Measurements from ENCODE around the gene AUTS2.
A peak's percentile ranks its signal among the peaks of the same experiment; 100 is the strongest.

Gene AUTS2

DNA sequence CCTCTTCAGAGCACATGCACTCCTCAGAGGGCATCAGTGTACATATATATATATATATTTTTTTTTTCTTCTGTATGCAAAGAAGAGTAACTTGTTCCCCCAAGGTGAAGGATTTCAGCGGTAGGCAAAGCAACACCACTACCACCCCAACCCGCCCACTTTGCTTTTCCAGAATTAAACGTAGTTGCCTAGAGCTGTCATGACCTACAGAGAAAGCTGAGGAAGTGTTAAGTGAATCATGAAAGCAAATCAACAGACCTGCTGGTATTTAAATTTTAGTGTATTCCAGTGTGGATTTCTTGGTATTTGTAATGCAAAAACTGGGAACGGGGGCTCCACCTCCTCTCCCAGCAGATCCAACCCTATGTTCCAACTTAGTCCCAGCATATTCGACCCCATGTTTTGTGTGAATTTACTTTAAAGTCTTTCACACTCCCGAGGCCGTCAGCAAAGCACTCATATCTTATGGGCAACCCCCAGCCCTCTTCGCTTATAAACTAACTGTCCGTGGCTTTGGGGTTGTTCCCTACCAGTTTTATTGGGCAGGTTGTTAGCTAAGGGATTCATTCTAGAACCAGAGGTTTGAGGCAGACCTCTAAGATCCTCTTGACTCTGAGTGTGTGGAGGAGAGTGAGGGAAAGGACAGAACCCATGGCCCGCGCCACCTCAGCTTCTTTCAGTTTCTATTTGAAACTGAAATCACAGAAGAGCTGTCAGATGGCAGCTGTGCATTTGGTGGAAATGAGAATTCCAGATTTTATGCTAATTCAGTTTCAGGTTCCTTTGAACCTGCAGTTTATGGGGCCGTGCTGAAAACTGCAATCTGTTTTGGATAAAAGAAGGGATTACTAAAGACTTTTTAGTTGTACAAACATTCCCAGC is 1083.4 kb downstream of the AUTS2 start:
- no peak for DNase-seq (ENCODE audit: low read depth in 2 of 2)

DNA sequence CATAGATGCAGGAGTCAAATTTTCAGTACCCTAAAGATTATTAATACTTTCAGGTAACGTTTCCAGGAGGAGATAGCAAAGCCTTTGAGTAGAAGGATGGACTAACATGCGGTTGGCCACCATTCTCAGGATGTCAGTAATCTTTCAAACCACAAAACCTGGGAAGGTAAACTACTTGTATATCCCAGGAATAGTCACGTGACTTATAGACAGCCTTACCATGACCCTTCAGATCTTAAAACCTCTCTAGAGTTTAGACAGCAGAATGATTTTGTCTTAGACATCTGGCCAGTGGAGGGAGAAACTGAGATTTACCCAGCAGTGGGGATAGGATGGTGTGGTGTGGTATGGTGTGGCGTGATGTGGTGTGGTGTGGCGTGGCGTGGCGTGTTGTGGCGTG is 1085.9 kb downstream of the AUTS2 start:
- DNase-seq (ENCODE audit: low read depth in 2 of 2), result no peak

DNA sequence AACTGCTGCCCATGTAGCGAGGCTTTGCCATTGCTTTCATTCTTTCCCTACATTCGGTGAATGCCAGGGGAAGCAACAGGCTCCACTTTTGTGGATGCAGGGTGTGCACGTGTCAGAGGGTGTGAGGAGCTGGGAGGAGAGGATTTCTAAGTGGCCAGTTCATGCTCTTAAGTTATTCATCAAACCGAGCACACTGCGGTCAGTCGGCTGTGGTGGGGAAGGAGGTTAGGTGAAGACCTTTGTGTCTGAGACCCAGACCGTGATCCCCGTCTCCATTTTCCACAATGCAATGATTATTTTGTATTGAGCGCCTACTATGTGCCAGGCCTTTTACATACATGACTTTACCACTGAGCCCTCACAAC is 1095.0 kb downstream of the AUTS2 start:
- DNase-seq (ENCODE audit: low read depth in 2 of 2), result no peak

DNA sequence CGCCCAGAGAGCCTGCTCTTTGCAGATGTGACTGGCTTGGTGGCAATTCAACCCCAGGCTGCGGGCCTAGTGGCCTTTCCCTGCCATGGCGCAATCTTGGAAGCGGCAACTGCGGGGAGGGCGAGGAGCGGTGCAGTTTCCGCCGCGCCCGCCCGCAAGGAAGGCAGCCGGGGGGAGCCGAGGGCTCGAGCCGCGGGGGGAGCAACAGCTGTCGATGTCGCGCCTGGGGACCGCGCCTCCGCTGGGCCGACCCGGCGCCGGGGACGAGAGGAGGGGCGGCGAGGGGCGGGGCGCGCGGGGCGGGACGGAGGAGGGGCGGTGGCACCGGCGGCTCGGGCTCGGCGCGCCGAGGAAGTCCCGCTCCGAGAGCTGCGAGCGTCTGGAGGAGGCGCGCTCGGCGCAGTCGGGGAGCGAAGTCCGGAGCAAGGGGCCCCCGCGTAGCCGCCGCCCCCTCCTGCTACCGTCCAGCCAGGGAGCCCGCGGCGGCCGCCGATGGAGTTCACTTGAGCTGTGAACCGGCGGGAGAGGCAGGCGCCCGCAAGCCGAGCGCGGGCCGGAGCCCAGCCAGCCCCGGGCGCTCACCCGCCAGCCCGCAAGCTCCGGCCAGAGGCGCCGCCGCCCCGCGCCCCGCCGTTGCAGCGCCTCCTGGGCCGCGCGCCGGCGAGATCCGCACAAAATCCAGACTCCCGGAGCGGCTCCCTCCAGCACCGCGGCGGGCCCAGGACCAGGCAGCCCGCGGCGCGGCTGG is 1095.6 kb downstream of the AUTS2 start:
- peak; percentile 16 to 62 for DNase-seq (ENCODE audit: low read depth in 2 of 2)

DNA sequence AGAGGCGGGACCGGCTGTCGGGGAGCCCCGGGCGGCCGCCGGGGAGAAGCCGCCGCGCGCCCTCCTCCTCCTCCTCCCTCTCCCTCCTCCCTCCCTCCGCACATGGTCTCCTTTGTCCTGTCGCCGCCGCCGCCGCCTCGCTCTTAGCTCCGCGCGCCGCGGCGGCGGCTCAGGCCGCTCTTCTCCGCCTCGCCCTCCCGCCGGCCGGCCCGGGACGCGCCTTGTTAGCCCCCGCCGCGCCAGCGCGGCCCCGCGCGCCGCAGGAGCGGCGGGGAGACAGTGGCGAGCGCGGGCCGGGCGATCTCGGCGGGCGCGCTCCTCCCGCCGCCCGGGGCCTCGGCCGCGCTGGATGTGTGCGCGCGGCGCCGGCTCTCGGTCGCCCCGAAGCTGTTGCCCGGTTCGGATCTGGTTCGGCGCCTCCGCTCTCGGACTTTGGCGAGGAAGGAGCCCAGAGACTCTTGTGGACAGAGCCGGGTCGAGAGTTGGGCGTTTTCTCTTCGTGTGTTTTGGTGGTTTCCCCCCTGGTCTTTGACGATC is 1096.2 kb downstream of the AUTS2 start:
- no peak for DNase-seq (ENCODE audit: low read depth in 2 of 2)

DNA sequence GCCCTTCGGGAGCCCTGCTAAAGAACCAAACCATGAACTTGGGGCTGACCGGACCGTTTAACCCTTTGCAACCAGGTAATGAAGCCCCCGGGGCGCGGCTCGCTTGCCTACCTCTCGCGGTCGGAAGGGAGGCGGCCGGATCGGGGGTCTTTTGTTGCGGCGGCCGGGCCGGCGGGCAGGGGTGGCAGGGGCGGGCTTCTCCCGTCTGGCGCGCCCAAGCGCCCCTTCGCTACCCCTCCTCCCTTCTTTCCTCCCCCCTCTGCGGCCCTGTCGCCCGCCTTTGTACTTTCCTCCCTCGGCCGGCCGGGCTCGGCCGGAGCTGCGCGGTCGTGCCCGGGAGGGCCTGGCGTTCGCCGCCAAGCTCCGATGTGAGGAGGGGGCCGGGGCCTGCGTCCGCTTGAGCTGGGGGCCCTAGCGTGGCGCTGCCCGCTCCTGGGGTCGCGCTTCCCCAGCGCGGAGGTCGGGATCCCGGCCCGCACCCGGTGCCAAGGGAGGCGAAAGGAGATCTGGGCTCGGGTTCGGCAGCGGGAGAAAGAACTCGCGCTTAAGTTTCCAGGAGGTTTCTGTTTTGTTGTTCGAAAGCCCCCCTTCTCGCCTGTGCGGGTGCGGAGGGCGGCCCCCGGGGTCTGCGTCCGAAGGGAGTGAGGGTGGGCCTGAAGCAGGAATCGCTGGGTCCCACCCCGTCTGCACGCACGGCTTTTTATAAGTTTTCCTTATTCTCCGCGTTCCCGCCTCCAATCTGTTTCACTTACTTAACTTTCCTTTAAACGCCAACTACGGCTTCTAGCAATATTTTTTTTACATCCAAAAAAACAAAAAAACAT is 1096.9 kb downstream of the AUTS2 start:
- DNase-seq (ENCODE audit: low read depth in 2 of 2), result no peak

DNA sequence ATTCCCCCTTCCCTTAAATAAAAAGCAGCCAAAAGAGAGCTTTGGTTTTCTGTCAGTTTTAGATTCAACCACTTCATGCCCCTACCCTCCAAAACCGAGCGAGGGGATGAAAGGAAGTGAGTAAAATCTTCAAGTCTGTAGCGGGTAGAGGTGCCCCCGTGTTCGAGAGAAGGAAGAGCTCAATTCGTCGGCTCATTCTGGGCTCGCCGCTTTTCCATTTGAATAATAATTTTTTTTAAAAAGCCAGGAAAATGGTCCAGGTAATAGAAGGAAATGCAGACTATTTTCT is 1097.5 kb downstream of the AUTS2 start:
- DNase-seq (ENCODE audit: low read depth in 2 of 2), result no peak

DNA sequence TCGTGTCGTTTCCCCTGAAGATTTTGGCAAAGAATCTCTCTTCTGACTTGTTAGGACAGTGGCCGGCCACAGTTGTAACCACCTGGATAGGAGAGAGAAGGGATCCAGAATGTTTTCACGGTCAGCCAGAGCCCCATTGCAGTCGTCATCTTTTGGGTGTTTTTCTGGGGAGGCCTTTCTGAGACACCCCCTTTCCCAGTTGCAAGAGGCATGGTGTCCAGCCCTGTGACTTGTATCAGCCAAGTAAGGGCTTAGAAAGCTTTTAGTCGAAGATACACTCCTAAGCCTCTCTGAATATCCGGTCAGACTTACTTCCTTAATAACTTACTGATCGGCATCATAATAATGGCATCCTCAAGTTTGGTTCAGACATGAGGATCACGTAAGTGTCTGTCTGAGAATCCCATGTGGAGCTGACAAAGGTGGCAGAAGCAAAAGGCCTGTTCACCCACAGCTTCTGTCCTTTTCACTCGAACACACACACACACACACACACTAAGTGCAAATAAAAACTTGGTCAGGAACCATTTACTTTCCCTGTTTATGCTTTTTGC is 1098.0 kb downstream of the AUTS2 start:
- DNase-seq (ENCODE audit: low read depth in 2 of 2), result no peak

DNA sequence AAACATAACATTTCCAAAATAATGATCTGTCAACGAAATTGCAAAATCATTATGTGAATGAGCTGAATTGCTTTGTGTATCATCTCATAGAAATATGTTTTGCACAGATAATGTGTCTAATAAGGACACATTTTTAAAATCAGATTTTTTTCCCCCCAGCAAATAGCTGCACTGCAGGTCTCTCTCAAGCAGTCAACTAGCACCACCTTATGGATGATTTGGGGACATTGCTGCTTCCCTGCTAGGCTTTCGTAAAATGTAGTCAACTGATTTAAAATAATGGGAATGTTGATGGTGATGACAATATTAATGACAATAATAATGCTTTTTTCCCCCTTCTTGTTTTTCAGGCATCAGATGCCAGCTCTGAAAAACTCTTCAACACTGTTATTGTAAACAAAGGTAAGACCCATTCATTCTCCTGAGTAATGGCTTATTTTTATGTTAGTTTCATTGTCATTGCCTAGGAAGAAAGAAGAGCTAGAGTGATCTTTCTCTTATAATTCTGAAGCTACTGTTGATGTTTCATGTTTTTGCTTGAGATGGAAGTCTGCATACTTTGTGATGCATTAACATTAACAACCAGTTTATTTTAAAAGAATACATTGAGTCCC is 1100.1 kb downstream of the AUTS2 start:
- no peak for DNase-seq (ENCODE audit: low read depth in 2 of 2)

DNA sequence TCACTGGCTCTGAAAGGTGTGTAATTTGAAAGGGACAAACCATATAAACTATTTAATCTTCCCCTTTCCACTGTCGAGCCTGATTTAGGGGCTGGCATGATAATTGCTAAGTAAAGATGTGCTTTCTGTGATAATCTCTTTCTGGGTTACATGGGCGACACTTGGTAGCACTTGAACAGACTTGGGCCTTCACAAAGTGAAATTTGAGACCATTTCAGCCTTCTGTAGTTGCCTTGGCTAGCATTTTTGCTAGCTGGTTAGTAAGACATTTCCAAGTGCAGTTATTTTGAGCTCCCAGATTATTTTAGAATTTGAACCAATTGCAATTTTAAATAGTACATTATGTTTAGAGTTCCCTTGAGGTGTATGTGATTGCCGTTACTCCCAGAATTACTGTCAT is 1101.0 kb downstream of the AUTS2 start:
- DNase-seq (ENCODE audit: low read depth in 2 of 2), result no peak

DNA sequence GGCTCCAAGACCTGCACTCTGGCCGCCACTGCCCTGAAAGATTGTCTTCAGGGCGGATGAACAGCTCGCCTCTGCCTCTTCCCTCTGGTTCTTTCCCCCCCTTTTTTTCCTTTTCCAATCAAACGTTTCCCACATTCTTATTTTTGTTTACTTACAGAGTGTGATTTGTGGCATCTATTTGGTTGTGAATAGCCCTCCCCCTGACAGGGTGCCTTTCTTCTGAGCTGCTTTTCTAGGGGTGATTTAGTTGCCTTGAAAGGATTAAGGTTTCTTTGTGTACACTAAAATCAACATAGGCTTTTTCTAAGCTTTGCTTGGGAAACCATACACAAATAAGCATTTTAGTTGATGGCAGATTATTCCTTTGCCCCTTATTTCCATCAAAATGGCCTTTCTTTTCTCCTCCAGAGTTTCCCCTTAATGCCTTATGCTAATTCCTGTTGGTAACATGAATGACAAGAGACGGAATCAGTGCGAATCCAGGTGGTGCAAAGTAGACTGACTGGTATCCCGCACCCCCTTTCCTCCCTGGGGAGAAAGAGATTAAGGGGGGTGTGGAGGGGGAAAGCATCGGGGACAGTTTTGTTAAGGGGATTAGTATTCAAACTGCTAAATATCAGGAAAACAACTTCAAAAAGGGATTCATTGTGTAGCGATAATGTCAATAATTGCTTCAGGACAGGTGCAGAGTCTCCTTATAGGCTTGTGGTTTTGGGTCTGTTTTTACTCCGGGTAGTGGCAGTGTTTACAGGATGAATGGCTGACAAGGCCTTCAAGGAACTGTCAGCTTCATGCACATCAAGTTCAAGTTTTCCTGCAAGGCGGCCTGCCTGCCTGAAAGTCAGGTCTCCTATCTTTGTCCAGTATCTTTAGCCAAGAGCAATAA is 1102.0 kb downstream of the AUTS2 start:
- no peak for DNase-seq (ENCODE audit: low read depth in 2 of 2)

DNA sequence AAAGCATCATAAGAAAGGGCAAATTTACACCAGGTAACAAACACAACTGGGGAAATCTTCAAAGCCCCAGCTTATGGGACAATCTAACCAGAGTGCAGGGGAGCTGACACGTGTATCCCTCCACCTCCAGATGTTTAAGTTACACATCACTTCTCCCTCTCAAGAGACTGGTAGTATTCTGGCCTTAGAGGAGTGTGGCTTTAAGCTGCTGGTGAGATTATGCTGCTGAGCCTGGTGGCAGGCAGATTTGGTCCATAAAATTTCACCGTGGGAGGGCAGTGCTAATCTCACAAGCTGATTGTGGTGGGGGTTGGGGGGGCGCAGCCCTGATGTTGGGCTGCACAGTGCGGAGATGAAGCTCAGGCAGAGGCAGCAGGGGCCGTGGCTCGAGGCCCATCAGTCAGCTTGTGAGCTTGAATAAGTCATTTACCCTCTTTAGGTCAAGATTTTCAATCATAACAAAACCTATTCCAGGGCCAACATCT is 1102.7 kb downstream of the AUTS2 start:
- no peak for DNase-seq (ENCODE audit: low read depth in 2 of 2)

DNA sequence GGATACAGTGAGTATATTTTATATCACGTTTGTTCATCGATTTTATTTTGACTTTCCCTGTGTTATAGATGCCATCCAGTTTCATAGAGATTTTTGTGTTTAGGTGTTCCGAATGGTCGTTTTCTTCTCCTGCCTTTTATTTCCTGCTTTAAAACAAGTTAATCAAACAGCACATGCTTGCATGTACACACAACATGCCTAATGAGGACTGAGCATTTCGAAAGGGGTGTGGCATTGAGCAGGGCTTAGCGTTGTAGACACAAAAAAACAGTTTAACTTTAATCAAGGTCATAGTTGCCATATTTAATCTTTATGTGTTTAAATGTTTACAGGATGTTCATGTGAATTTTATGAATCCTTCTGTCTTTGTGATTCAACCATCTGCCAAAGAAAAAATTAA is 1103.2 kb downstream of the AUTS2 start:
- no peak for DNase-seq (ENCODE audit: low read depth in 2 of 2)

DNA sequence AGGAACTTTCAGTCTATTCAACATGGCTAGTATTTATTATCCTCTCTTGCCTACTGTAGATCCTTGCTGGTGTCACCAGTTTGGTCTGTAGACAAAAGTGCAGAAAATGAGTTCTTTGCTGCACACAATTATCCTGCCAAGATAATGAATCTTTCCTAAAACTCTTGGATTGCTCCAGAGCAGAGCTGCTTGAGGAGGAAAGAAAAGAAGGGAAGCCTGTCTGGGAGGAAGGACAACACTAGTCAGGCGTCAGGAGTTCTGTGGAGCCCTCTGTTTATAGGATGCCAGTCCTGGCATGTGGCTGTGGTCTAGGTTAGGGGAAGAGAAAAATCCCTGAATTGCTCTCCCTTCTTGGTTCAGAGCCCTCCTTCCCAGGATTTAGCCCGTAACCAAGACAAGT is 1103.7 kb downstream of the AUTS2 start:
- DNase-seq (ENCODE audit: low read depth in 2 of 2), result no peak

DNA sequence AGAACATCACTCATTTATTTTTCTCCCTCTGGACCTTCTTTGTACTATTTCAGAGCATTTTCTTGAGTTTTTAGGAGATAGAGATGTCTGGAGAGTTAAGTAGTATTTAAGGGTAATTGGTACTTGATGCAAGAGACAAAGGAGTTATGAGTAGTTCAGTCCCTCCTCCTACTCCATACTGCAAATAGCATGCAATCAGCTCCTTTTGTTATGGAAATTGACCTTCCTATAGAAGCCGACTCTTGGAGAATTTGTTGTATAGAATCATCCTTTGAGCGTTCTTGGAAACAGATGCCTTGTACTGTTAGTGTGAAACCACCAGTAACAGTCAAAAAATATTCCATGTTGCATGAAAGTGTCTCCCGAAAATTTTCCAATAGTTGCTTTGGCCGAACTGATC is 1105.5 kb downstream of the AUTS2 start:
- DNase-seq (ENCODE audit: low read depth in 2 of 2), result no peak

DNA sequence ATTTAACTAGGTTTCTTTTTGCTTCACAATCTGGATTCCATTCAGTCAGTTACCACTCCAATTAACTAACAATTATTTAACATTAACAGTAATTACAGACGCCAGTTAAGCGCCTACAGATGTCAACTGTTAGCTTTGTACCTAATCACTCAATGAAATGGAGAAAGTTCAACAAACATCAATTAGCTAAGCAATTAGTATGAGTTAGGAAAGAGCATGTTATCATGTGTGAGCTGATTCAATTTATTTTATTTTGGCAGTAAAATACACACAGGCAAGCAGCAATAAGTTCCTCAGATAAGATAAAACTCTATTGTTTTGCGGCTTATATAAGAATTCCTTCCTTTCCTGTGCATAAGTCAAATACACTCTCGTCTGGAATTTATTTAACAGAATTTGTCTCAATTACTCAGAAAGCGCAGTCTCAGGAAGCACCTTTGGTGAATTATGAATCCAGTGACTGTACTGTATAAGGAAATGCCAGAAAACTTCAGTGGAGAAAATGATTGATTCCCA is 1106.6 kb downstream of the AUTS2 start:
- DNase-seq (ENCODE audit: low read depth in 2 of 2), result no peak

DNA sequence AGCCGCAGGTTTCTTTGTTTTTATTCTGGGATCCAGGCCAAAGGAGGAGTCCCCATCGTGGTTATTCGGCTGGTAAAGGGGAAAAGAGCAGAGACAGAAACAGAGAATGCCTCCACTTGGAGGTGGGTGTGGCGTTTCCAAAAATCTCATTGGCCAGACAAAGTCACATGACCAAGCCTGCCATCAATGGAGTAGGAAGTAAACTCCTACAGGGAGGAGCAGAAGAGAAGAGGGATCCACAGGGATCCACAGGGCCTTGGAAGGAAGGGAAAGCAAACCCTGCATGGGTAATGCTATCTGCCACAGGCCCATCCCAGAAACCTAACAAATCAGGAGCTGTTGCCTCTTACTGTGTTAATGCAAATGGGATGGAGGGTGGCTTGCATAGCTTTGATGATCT is 1107.9 kb downstream of the AUTS2 start:
- DNase-seq (ENCODE audit: low read depth in 2 of 2), result no peak

DNA sequence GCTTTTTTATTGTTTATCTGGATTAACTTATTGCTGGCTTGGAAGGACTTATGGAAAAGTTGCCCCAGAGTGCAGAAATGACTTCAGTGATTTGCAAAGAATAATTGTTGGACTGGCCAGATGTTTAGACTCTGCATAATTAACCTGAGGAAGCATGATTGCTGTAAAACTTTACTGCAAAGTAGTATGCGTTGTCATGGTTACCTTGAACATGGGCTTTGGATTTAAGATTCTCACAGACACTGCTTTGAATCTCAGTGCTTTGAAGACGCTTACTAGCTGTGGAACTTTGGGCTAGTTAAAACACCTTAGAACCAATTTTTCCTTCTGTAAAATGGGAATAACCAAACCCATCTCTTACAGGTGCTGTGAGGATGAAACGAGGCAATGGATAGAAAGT is 1108.4 kb downstream of the AUTS2 start:
- no peak for DNase-seq (ENCODE audit: low read depth in 2 of 2)

DNA sequence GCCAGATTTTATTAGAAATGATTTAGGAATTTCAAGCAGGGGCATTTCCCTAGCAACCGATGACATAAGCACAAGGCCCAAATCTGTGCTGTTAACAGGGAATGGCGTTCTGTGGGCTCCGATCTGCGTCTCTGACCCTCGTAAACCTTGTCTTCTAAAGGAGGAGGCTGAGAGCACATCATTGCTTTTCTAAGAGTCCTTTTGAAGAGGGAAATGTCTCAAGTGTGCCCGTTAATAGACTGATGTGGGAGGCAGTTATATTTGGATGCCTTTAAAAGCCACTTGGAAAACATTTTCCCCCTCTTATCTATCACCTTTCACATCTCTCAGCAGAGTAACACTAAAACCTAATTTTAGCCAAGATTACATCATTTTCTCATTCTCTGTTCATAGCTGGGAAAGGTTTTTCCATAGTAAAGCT is 1109.6 kb downstream of the AUTS2 start:
- DNase-seq (ENCODE audit: low read depth in 2 of 2), result no peak

DNA sequence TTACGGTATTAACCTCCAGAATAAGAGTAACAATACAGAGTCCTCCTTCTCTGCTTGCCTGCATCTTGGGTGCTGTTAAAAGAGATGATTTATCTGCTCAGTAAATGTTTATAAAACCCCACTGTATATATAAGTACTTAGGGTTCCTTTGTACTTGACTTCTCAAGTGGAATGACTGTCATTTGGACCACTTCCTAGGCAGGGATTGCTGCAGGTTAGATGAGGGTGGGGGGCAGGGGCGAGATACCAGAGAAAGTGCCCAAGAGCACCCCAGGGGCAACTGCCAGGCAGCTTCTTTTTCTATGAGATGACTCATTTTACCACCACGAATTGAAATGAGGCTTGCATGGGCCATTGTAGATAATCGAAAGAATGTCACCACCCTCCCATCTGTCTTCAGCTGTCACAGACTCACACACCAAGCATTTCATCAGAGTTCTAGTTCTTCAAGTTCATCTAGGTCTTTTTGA is 1111.8 kb downstream of the AUTS2 start:
- DNase-seq (ENCODE audit: low read depth in 2 of 2), result no peak

All from stimulated activated CD8-positive, alpha-beta memory T cell treated with anti-CD3 and anti-CD28 coated beads, Interleukin-15, amount 100 ng/mL, for 4 hours (primary cell).